ENCODE results near the gene RTKN.
"Not testable (repeated sequence)": the region's sequence is repeated elsewhere in the genome, so short reads cannot be mapped to it uniquely, and the experiment has no call there.

Gene RTKN

DNA sequence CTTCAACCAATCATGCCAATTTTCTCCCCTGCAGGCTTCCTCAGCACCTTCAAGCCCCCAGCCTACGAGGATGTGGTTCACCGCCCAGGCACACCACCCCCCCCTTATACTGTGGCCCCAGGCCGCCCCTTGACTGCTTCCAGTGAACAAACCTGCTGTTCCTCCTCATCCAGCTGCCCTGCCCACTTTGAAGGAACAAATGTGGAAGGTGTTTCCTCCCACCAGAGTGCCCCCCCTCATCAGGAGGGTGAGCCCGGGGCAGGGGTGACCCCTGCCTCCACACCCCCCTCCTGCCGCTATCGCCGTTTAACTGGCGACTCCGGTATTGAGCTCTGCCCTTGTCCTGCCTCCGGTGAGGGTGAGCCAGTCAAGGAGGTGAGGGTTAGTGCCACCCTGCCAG, 18.4 kb upstream of the RTKN start:
- DNase-seq (ENCODE audit: low spot score) = not testable (repeated sequence)

DNA sequence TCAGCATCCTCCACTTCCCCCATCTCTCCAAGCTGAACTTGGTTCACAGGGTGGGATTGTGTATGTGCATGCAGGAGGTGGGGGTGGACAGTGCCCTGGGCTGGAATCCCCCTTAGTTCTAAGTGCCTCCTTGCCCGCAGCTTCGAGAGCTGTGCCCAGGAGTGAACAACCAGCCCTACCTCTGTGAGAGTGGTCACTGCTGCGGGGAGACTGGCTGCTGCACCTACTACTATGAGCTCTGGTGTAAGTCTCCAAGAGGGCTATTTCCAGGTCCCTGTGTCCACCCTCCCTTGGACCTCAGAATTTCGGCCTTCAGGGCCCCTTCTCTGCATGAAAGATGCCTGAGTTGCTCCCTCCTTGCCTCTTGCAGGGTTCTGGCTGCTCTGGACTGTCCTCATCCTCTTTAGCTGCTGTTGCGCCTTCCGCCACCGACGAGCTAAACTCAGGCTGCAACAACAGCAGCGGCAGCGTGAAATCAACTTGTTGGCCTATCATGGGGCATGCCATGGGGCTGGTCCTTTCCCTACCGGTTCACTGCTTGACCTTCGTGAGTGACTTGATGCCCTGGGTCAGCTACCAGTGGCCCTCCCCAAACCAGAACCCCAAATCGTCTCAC, 17.9 kb upstream of the RTKN start:
- not testable (repeated sequence) for DNase-seq (ENCODE audit: low spot score)

DNA sequence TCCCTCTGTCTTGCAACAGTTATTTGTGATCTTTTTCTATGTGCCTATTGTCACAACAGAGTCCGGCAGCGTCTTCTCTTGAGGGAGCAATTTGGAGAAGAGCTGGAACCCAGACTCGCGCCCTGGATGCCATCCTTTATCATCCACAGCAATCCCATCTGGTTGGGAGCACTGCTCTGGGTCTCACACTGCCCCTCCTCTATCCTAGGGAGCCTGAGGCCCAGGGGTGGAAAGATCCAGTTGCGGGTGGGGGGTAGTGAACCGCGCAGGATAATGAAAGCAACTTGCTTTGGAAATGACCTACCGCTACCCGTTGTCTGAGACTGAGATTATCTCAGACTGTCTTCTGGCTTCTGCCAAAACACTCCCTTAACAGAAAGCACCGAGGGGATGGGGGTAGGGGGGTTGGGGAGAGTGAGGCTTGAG, 17.2 kb upstream of the RTKN start:
- no peak for DNase-seq (ENCODE audit: low spot score)

DNA sequence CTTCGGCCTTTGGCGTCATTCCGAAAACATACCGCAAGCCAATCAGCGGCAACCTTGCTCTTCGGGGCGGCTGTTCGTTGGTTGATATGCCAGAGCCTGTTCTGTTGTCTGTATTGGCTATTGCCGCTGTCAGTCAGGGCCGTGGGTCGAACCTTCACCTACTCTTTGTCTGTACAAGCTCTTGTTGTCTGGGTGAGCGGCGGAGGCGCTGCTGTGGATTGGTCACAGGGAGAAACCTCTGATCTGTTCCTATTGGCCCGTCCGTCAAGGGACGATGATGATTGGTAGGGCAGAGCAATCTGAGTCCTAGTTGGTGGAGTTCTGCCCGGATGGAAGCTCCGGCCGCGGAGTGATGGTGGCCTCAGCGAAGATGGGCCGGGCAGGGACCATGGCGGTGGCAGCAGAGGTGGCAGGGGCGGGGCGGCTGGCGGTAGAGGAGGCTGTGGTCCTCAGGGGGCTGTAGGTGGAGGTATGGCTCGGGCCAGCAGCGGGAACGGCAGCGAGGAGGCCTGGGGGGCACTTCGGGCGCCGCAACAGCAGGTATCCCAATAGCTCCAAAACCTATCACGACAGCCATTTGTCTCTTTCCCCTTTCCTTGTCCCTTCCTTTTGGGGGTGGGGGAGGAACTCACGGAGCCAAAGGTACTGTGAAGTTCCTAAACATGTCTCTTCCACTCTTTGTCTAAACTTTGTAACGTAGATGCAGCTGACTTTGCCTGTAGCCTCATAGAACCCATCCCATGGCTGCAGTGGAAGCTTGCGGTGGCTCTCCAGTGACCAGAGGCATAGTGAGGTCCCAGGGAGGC, 16.6 kb upstream of the RTKN start, which contains the start of gene WBP1:
WBP1 (plus strand) TSS at position 307 of the 806 bp plus-strand sequence; CDS start at position 472, 165 bp downstream.
- DNase-seq (ENCODE audit: low spot score) = peak; percentile 100

DNA sequence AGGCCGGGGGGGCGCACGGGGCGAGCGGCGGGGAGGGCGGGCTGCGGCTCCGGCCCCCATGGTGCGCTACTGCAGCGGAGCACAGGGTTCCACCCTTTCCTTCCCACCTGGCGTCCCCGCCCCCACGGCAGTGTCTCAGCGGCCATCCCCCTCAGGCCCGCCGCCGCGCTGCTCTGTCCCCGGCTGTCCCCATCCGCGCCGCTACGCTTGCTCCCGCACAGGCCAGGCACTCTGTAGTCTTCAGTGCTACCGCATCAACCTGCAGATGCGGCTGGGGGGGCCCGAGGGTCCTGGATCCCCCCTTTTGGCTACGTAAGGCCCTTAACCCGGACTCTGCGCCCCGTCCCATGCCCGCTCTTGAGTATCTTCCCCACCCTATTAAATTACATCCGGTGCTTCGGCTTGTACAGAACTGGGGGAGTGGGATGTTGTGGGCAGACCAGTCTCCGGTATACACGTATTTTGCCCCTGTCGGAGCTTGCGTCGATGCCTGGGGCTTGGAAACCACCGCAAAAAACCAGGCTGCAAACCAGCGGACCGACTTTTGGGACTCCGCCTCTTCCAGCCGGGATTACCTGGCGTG, 15.9 kb upstream of the RTKN start:
- peak; percentile 77 for DNase-seq (ENCODE audit: low spot score)

DNA sequence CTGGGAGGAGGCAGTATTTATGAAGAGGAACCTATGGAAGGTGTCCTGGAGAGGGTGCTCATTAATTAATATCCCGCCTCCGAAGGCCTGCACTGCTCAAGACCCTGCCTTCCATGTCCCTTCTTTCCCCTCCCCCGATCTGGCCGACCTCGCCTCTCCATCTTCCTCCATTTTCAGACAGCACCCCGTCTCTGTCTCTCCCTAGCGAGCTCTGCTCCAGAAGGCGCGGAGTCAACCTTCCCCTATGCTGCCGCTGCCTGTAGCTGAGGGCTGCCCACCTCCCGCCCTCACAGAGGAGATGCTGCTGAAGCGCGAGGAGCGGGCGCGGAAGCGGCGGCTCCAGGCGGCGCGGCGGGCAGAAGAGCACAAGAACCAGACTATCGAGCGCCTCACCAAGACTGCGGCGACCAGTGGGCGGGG, 15.4 kb upstream of the RTKN start:
- DNase-seq (ENCODE audit: low spot score) = no peak

DNA sequence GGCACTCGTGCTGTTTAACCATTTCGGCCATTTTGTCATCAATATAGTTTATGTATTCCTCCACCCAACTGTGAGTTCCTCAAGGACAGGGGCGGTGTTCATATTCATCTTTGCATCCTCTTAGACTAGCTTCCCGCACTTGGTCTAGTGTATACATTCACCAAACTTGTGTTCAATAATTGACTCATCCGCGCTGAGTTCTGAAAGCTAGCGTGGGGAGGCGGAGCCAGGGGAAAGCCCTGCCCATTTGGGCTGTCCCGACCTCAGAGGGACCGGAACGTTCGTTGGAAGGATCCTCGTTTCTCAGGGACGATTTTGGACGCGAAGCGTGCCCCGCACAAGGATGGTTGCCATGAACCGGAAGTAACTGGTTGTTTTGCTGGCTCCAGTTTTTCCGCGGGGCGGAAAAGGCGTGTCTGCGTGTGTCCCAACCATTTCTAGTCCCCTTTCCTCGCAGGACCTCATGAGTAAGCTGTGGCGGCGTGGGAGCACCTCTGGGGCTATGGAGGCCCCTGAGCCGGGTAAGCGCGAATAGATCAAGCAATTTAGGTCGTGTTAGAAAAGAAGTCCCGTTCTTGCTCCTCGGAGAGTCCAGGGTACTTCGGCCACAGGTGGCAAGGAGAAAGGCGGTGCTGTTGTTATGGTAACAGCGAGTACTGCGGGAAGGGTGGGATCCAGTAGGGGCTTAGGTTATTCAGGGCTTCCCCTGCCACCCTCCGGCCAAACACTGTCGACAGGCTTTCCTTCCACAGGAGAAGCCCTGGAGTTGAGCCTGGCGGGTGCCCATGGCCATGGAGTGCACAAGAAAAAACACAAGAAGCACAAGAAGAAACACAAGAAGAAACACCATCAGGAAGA, 13.1 kb upstream of the RTKN start, which contains the start of gene INO80B:
INO80B (plus strand) TSS at position 434 of the 858 bp plus-strand sequence; CDS start at position 464, 30 bp downstream.
- peak; percentile 100 for DNase-seq (ENCODE audit: low spot score)

DNA sequence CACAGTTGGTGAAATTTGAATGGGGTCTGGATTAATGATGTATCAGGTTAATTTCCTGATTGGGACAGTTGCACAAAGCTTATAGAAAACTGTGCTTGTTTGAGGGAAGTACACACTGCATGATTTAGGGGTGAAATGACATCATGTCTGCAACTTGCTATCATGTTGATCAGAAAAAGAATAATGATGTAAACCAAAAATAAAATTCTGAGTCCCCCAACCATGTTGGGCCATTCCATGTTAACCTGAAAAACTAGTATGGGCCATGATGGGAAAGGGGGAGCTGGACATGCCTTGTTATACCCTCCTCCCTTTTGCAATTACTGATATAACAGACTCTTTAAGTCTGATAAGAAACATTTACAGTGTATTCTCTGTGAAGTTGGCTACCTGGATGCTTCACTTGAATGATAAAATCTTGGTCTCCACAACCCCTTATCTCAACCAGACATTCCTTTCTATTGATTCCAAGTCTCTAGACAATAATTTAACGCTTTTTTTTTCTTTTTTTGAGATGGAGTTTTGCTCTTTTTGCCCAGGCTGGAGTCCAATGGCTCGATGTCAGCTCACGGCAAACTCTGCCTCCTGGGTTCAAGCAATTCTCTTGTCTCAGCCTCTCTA, 8.9 kb upstream of the RTKN start:
- DNase-seq (ENCODE audit: low spot score) = no peak

DNA sequence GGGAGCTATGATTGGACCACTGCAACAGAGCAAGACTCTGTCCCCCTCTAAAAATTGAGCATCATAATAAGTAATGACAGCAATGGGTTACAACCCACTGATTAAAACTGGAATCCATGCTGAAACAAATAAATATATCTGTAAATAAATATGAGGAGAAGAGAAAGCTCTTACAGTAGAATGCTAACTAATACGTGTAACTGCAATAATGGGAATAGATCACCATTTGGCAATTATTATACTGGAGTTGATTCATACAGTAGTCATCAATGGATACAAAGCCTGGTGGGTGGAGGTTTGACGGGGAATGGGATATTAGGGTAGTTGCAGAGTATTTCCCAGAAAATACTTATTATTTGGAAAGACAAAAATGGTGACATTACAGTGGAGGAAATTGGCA, 7.0 kb upstream of the RTKN start:
- no peak for DNase-seq (ENCODE audit: low spot score)

DNA sequence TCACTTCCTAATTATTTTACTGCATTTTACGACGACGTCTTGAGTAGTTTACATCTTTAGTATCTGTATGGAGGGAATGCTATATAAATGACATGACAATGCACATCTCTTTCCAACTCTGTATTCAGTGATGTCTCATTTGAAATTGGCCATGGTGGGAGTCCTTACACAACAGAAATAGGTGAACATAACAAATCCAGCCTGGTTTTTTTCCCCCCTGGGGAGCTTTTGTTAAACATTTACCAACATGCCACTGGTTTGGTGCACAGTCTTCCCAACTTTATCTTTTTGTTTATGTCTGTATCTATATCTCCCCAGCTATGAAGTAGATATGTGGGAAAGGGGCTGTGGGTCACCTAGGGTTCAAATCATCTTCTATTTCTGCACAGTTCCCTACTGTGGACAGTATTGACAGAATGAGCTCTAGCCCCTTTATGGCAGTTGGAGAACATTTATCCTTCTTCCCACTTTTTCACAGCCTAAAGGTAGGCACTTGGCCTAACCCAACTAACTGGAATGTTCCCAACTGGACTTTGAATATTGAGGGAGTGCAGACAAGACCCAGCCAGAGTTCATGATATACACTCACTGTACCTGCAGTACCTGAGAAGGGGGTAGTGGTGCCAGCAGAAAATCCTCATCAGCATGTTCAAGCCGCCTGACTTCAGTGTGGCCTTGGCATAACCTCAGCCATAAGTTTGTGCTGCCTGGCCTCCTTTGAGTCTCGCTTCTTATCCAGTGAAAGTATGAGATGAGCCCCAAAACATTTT, 5.7 kb upstream of the RTKN start:
- no peak for DNase-seq (ENCODE audit: low spot score)

DNA sequence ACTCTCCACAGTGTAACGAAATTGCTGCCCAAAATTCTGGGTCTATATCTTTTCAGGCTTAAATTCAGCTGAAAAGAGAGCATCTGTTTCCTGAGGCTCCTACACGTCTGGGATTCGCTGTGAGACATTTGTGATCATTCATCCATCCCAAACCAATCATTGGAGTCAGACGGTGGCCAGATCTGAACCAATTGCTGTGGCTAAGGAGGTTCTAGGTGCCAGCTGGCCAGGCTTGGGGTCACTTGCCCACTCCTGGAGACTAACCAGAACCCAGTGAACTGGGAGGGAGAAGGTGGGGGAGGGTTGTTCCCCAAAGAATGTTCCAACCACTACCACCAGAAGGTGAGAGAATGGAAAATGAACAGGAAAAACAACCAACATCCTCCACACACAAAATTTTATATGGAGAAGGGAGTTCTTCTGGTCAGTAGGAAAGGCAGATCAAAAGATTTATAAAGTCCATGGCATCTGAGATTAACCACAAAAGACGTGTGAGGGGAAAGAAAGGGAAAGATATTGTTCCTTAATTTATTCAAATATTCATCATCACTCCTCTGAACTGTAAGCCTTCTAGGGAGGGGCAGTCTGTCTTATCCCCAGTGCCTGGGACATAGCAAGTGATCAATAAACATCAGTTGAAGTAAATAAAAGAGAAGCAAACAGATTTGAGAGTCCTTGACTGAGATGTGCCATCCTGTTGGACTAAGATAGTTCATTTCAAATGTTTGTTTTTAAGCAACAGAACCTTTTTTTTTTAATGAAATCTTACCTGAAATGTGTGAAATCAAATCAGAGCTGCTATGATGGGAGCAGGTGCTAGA, 3.0 kb upstream of the RTKN start:
- DNase-seq (ENCODE audit: low spot score) = no peak

DNA sequence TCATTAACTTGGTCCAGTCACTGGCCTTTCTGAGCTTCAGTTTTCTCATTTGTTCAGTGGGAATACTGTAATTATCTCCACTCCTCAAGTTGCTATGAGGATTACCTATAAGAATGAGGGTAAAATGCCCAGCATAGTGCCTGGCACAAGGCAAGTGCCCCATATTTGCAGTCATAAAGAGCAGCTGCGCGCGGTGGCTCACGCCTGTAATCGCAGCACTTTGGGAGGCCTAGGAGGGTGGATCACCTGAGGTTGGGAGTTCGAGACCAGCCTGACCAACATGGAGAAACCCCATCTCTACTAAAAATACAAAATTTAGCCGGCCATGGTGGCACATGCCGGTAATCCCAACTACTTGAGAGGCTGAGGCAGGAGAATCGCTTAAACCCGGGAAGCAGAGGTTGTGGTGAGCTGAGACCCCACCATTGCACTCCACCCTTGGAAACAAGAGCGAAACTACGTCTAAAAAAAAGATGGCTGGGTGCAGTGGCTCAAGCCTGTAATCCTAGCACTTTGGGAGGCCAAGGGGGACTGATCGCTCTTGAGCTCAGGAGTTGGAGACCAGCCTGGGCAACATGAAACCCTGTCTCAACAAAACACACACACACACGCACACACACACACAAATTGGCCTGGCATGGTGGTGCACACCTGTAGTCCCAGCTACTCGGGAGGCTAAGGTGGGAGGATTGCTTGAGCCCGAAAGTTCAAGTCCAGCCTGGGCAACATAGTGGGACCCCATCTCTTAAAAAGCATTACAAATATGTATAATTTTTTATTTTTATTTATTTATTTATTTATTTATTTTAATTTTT, 953 bp upstream of the RTKN start:
- DNase-seq (ENCODE audit: low spot score) = not testable (repeated sequence)

DNA sequence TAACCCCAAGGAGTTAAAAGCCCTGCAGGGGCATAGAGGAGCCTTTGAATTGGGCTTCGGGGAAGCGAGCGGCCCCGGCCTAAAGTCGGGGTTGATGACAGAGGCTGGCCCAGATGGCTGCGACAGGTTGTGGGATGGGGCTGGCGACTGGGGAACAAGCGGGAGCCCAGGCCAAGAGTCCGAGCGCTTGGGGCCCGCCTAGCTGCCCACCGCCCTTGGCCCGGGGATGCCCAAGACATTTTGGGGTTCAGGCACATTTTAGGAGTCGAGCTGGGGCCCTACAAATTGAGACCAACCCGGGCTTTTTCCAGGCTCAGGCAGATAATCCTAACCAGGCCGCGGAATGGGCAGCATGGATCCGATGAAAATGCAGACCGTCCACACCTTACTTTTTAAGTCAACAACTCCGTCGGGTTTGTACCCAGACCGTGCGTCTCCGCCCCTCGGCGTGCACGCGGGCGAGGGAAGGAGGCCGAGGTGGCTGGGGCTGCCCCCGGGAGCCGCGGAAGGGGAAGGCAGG, 507 bp downstream of the RTKN start:
- no peak for DNase-seq (ENCODE audit: low spot score)

DNA sequence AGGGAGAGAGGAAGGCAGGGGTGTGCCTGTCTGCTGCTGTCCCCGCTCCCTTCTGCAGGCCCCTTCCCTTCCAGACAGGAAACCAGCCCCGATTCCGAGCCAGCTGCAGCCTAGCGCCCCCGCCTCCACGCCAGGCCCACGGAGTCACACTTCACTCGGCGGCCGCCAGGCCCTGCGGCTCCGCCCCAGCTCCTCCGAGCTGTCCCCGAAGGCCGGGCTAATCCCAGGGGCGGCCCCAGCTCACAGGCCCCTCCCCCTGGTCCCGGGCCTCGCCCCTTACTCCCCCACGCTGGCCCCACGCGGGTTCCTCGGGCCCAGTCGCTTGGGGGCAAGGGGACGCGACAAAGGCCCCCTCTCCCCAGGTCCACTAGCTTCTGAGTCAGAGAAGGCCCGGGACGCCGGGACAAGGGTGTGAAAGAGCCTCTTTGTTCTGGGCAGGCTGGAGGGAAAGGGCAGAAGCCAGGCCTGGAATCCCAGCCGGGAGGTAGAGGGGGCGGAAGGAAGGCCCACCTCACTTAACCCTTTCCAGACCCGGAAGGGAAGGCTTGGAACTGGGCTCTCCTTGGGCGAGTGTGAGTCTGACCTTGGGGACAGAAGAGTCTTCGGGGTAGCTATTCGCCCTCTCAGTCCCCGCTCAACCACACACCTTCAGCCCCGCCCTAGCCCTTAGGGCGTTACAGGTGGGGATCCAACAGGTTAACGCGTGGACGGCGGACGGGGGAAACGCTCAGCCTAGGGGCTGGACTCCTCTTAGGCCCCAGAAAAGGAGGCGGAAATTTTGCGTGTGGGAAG, 1.2 kb downstream of the RTKN start:
- no peak for DNase-seq (ENCODE audit: low spot score)

DNA sequence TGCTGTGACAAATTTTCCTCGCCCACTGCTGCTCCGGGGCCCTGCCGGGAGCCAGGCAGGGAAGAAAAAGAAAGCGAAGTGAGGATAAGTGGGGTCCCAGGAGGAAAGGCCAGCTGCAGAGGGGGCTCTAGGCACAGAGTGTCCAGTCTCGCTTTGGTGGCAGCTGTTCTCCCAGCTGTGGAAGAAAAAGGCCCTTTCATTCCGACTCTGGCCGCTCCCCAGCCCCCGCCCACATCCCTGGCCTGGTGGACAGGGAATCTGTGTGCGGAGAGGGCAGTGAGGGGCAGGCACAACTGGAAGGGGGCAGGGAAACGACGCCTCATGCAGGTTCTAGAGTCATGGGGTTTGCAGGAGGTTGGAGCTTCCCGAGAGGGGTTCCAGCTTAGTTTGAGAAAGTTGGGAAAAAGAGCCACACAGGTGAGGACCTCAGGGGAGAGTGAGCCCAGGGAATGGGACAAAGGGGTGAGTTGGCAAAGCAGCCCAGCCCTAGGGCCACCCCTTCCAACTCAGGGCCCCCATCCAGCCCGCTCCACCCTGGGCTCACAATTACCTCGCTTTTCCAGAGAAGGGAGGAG, 1.8 kb downstream of the RTKN start:
- no peak for DNase-seq (ENCODE audit: low spot score)

DNA sequence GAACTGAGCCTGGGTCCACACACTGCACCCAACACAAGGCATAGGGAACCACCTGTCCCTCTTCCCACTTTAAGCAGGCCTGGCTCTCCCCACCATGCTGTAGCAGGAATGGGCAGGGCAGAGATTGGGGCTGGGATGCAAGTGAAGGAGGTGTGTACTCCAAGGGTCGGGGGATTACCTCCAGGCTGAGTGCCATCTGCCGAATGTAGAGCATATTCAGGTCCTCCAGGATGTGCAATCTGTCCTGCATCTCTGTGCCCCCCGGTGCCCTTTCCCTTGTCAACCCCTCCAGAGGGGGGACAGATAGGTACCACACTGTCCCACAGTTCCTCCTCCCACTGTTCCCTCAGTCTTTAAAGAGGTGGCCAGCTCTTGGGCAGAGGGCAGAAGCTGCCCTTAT, 2.4 kb downstream of the RTKN start:
- no peak for DNase-seq (ENCODE audit: low spot score)

DNA sequence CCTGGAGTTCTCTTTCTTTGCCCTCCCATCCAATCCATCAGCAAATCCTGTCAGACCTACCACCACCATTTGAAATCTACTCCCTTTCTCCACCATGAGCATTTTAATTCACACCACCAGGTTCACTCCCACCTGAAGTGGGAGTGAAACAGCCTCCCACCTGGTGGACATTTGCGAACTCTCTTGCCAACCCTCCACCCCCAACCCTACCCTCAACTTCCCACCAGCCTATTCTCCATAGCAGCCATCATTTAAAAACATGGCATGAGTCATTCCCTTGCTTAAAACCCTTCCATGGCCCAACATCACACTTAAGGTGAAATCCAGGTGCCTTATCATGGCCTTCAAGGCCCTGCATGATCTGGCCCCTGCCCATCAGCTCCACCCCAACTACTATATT, 3.5 kb downstream of the RTKN start:
- DNase-seq (ENCODE audit: low spot score) = no peak

Measured in activated CD4-positive, alpha-beta T cell treated with anti-CD3 and anti-CD28 coated beads, Interleukin-2, Interleukin-4, amounts not matched to agents 100 ng/mL and 50 ng/mL, durations not matched to agents 16 hours and 8 hours (primary cell).